Measurements from ENCODE around the gene ST13.

DNA sequence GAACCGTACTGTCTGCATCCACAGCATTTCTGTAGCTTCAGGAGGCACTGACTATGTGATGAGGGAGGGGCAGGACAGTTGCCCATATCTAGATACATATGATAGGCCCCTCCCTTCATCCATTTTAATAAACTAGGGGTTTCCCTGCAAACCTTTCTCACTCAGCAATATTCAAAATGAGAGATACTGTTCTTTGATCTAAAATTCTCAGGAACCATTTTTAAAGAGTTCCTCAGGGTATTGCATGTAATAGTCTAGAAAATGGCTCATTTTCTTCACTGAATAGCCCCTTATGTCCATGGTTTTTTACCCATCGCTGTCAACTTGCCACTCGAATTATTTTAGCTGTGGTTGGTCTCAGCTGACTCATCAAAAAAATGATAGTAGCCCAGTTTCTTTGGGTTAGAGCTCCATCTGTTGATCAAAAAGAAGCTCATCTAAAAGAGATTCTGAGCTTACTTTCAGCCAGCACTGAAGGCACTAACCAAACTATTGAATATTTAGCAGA, 42.5 kb upstream of the ST13 start:
- TF ChIP-seq, protein P1, sequence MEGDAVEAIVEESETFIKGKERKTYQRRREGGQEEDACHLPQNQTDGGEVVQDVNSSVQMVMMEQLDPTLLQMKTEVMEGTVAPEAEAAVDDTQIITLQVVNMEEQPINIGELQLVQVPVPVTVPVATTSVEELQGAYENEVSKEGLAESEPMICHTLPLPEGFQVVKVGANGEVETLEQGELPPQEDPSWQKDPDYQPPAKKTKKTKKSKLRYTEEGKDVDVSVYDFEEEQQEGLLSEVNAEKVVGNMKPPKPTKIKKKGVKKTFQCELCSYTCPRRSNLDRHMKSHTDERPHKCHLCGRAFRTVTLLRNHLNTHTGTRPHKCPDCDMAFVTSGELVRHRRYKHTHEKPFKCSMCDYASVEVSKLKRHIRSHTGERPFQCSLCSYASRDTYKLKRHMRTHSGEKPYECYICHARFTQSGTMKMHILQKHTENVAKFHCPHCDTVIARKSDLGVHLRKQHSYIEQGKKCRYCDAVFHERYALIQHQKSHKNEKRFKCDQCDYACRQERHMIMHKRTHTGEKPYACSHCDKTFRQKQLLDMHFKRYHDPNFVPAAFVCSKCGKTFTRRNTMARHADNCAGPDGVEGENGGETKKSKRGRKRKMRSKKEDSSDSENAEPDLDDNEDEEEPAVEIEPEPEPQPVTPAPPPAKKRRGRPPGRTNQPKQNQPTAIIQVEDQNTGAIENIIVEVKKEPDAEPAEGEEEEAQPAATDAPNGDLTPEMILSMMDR (IDR thresholded peaks at IDR 0.05) = peak in 2 of 3 donors; percentile 25 to 31
- no peak for TF ChIP-seq POLR2AphosphoS5 (IDR thresholded peaks at IDR 0.05)
